ENCODE measurements around the gene NPFFR2.

DNA sequence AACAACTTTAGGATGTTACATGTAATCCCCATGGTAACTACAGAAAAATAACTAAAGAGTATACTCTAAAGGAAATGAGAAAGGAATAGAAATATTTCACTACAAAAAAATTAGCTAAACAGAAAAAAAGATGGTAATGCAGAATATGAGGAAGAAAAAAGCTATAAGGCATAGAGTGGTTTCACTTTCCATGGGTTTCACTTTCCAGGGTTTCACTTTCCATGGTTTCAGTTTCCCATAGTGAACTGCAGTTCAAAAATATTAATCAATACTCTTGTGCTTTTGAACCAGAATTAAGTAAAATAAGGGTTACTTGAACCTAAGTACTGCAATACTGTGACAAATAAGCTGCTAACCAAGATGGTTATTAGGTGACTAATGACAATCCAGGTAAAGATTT, 42.0 kb downstream of the NPFFR2 start:
- TF ChIP-seq, protein P1, sequence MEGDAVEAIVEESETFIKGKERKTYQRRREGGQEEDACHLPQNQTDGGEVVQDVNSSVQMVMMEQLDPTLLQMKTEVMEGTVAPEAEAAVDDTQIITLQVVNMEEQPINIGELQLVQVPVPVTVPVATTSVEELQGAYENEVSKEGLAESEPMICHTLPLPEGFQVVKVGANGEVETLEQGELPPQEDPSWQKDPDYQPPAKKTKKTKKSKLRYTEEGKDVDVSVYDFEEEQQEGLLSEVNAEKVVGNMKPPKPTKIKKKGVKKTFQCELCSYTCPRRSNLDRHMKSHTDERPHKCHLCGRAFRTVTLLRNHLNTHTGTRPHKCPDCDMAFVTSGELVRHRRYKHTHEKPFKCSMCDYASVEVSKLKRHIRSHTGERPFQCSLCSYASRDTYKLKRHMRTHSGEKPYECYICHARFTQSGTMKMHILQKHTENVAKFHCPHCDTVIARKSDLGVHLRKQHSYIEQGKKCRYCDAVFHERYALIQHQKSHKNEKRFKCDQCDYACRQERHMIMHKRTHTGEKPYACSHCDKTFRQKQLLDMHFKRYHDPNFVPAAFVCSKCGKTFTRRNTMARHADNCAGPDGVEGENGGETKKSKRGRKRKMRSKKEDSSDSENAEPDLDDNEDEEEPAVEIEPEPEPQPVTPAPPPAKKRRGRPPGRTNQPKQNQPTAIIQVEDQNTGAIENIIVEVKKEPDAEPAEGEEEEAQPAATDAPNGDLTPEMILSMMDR (IDR thresholded peaks at IDR 0.05), result no peak
- no peak for TF ChIP-seq POLR2A (IDR thresholded peaks at IDR 0.05)
- TF ChIP-seq POLR2AphosphoS5 (IDR thresholded peaks at IDR 0.05), result no peak

Measured in gastroesophageal sphincter (tissue), 3 donors.